ENCODE data around the gene LAG3. TPM values are rescaled to one million over a fixed set of nuclear protein-coding genes. Genes with fewer than 3 reads are reported as not detected.

The LAG3 gene
- total RNA-seq, 1 experiment from 2014 or later, result 3.3 TPM

- no peak for TF ChIP-seq POLR2A (IDR thresholded peaks at IDR 0.05; ENCODE audit: borderline replicate concordance, extremely low read depth, insufficient read depth, insufficient read length)
Measured at GRCh38 chr12:6775185-6776174, 3.2 kb downstream of the LAG3 start (continued).

- Histone ChIP-seq H3K4me1 (ENCODE audit: control insufficient read depth in 1 of 2, insufficient read depth in 2 of 2, low read length in 2 of 2) (peaks cover 11 to 14% of the 10 kb centered on the region in 2 experiments; a peak in 3 of 4 replicates), H3K27ac (ENCODE audit: low read depth, low read length) (no peak overlapping the region), H4K20me1 (ENCODE audit: insufficient read depth) (no peaks in the 10 kb centered on the region), H3K4me2 (ENCODE audit: low read length) (no peak overlapping the region), H2AFZ (ENCODE audit: low read depth, low read length, poor library complexity, severe bottlenecking) (no peak overlapping the region), H3K9ac (ENCODE audit: low read length) (no peak overlapping the region), H3K79me2 (ENCODE audit: insufficient read depth, low read length) (no peaks in the 10 kb centered on the region), H3K9me3 (ENCODE audit: control insufficient read depth in 1 of 2, insufficient read depth in 1 of 2, low read depth in 1 of 2, low read length in 2 of 2) (no peaks in the 10 kb centered on the region), H3K9me2 (ENCODE audit: insufficient read depth) (no peaks in the 10 kb centered on the region), H3K36me3 (ENCODE audit: control insufficient read depth in 1 of 2, insufficient read depth in 2 of 2, low read length in 2 of 2) (no peaks in the 10 kb centered on the region), H3K4me3 (replicated peaks in 1 of 2; ENCODE audit: low read depth in 1 of 2, low read length in 2 of 2) (no peak overlapping the region), H3K27me3 (ENCODE audit: insufficient read depth, low read length) (no peaks in the 10 kb centered on the region)
- TF ChIP-seq RAD21 (IDR thresholded peaks at IDR 0.05; ENCODE audit: low read depth) (no peak), SIN3A (IDR thresholded peaks at IDR 0.05; ENCODE audit: low read depth) (no peak), ZBTB33 (IDR thresholded peaks at IDR 0.05; ENCODE audit: extremely low read depth, insufficient replicate concordance, low read length) (no peak), POLR2AphosphoS5 (IDR thresholded peaks at IDR 0.05; ENCODE audit: low read depth, low read length) (no peak)
- POLR2A ChIA-PET, result interaction anchor here (0.7 kb wide), 1 partner anchor 24 kb away, joined by 3 read pairs; the partner anchor contains the start of gene MLF2
- DNase-seq (ENCODE audit: low read depth, low spot score) (no peak), ATAC-seq (no peak)
- RAD21 ChIA-PET (ENCODE audit: low non-redundant PET in 1 of 2, low total read pairs in 2 of 2, uncharacterized antibody in 2 of 2, unreplicated experiment in 2 of 2), result no interaction called here
- no TSS peak for BruUV-seq (replicated peaks)
- intact Hi-C loops (cut with micrococcal nuclease), result no loop called here
- CTCF ChIA-PET, result interaction anchor here (1.3 kb wide), 1 partner anchor 24 kb away, joined by 4 read pairs; the partner anchor contains the start of gene MLF2
Measured at GRCh38 chr12:6777386-6777785, 5.1 kb downstream of the LAG3 start.

All from HCT116 (cell line).